ENCODE measurements around the gene CEND1.

CEND1 gene

DNA sequence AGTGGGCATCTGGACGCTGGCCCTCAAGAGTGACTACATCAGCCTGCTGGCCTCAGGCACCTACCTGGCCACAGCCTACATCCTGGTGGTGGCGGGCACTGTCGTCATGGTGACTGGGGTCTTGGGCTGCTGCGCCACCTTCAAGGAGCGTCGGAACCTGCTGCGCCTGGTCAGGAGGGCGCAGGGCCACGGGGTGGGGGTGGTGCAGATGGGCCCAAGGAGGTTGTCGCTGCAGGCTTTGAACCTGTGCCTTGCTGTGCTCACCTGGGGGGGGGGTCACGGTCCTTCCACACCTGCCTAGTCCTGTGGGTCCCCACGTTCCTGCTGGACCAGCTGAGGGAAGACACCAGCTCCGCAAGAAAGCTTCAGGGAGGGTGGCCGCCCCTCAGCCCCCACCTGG, 46.4 kb upstream of the CEND1 start:
- TF ChIP-seq, protein P1, sequence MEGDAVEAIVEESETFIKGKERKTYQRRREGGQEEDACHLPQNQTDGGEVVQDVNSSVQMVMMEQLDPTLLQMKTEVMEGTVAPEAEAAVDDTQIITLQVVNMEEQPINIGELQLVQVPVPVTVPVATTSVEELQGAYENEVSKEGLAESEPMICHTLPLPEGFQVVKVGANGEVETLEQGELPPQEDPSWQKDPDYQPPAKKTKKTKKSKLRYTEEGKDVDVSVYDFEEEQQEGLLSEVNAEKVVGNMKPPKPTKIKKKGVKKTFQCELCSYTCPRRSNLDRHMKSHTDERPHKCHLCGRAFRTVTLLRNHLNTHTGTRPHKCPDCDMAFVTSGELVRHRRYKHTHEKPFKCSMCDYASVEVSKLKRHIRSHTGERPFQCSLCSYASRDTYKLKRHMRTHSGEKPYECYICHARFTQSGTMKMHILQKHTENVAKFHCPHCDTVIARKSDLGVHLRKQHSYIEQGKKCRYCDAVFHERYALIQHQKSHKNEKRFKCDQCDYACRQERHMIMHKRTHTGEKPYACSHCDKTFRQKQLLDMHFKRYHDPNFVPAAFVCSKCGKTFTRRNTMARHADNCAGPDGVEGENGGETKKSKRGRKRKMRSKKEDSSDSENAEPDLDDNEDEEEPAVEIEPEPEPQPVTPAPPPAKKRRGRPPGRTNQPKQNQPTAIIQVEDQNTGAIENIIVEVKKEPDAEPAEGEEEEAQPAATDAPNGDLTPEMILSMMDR (IDR thresholded peaks at IDR 0.05; ENCODE audit: insufficient read depth, low read depth, low read length, missing control alignments), result no peak
- DNase-seq (ENCODE audit: low read depth), result no peak

DNA sequence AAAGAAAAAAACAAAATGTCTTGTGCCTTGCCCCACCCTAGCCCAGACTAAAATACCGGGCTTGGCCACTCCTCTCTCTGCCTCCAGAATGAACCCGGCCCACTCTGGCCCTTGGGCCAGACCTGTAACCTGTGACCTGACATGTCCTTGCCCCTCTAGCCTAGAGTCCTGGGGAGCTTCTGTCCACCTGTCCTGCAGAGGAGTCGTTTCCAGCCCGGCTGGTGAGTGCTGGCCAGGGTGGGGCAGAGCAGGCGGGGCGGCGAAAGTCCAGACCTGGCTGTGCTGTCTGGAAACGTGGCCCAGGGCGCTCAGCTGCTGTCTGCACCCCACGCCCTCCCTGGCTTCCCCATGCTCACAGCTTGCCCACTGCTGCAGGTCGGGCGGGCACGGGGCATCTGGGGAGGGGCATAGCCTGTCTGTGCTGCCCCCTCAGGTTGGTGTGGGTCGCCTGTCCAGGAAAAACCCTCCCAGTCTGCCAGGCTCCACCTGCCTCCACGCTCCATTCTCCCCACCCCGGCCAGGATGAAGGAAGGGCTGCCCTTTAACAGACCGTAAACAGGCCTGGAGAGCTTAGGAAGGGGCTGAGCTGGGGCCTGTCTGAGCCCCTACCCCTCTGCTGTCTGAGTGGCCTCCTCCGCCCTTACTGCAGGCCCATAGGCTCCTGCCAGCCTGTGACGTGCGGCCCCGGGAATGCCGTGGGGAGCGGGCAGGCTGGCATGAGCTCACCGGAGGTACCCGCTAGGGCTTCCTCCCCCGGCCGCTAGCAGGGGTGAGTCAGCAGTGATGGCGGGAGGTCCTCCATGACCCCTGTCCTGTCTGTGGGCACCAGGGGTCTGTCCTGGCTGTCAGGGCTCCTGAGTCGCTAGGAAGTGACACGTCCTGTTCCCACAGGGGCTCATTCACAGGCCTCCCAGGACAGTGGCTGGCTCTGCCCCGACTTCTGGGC, 44.8 kb upstream of the CEND1 start:
- peak; percentile 96 for DNase-seq (ENCODE audit: low read depth)
- peak overlapping the region; percentile 74 for H3K4me3 ChIP-seq (ENCODE audit: low read length)
- TF ChIP-seq, protein P1 (IDR thresholded peaks at IDR 0.05; ENCODE audit: insufficient read depth, low read depth, low read length, missing control alignments), result no peak

More for the DNA sequence above, 46.4 kb upstream of the CEND1 start:
- no peak overlapping the region for H3K4me3 ChIP-seq (ENCODE audit: low read length)

DNA sequence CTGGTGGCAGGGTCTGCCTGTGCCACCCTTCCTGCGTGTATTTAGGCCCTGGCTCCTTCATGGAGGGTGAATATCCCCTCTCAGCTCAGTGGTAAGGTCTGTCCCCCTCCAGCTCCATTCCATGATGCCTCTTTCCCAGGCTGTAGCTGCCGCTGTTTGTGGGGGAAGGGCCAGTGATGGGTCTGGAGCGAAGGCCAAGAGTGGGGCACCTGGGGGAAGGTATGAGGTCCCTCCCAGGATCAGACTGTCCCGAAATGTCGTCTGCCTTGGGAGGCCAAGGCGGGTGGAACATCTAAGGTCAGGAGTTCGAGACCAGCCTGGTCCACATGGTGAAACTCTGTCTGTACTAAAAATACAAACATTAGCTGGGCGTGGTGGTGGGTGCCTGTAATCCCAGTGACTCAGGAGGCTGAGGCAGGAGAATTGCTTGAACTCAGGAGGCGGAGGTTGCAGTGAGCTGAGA, 44.0 kb upstream of the CEND1 start:
- DNase-seq (ENCODE audit: low read depth), result peak; percentile 49
- TF ChIP-seq, protein P1 (IDR thresholded peaks at IDR 0.05; ENCODE audit: insufficient read depth, low read depth, low read length, missing control alignments), result no peak
- peak overlapping the region; percentile 74 for H3K4me3 ChIP-seq (ENCODE audit: low read length)

DNA sequence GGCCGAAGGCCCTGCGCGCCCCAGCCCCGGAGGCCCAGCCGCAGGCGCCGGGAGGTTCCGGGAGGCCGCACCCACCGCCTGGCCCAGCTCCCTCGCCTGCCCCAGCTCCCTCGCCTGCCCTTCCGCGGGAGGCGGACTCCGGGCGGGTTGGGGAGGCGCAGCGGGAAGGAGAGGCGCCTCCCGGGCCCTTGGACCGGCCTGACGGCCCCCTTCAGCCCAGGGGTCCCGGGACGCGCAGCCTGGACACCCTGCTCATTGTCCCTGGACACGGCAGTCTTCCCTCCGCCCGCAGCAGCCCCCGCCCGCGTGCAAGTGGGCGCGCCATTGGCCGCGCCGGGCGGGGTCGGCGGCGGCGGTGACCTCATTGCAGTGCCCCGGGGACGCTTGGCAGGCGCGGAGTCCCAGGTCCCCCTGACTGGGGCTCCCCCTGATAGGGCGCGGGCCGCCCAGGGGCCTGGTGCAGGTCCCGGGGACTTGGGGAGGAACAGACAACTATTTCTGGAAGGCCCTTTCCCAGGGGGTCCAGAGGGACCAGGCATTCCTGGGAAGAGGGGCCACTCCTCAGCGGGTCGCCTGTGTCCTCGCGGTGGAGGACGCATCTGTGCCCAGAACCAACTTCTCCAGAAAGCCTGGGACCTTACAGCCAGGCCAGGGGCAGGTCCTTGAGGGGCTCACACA, 43.4 kb upstream of the CEND1 start:
- H3K4me3 ChIP-seq (ENCODE audit: low read length), result peak overlapping the region; percentile 74
- TF ChIP-seq, protein P1 (IDR thresholded peaks at IDR 0.05; ENCODE audit: insufficient read depth, low read depth, low read length, missing control alignments), result no peak
- DNase-seq (ENCODE audit: low read depth), result peak; percentile 61

DNA sequence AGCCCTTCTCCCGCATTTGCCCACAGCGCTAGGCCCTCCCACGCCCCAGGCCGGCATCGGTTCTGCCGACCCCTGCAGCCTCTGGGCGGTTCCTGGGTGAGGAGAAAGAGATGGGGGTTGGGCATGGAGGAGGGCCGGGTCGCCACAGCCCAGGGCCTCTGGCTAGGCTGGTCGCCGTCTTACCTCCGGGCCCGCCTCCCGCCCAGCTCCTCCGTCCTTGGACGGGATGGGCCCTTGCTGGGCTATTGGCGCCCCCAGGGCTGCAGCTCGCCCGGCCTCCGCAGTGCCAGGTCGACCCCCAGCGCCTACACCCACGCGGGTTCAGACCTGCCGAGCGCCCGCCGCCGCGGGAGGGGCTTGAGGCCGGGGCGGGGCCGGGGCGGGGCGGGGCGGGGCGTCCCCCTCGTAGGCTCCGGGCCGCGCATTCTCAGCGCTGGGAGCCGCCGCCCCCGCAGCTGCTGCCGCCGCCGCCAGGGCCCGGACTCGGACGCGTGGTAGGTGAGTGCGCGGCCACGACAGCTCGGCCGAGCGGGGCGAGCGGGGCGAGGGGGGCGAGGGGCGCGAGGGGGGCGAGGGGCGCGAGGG, 42.7 kb upstream of the CEND1 start, which contains the start of gene CD151:
Gene CD151, plus strand, starts transcription at position 424 of the 585 bp plus-strand sequence. CDS start 3,118 bp downstream, outside the sequence.
- DNase-seq (ENCODE audit: low read depth), result peak; percentile 79
- TF ChIP-seq, protein P1 (IDR thresholded peaks at IDR 0.05; ENCODE audit: insufficient read depth, low read depth, low read length, missing control alignments), result no peak
- H3K4me3 ChIP-seq (ENCODE audit: low read length), result peak within 1 kb of the TSS; percentile 74

DNA sequence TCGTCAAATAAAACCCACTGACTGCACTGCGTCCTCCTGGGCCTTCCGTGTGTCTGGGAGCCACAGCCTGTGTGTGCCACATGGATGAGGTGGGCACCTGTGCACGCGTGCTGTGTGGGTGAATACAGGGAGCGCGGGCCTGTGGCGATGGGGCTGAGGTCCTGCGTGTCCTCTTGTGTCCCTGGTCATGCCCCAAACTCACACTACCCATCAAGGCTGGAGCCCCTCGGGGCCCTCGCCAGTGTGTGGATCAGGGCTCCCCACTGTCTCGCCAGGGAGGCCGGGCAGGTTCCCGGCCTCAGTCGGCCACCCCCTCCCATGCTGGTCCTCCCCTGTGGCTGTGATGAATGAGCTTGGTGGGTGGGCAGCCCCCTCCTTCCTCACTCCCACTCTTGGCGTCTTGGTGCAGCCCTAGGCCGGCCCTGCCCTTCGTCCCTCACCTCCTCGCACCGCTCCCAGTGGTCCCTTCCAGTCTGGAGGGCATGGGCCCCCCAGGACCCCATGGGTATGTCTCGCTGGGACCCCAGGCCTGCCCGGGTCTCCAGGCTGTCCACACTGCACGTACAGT, 42.2 kb upstream of the CEND1 start:
- TF ChIP-seq, protein P1 (IDR thresholded peaks at IDR 0.05; ENCODE audit: insufficient read depth, low read depth, low read length, missing control alignments), result no peak
- H3K4me3 ChIP-seq (ENCODE audit: low read length), result peak overlapping the region; percentile 40
- no peak for DNase-seq (ENCODE audit: low read depth)
